Neural cell (in vitro differentiated cells): Measurements from ENCODE around the gene LRMDA.

Source experiments
- CTCF ChIP-seq: fragments of 450-650 bp; IDR thresholded peaks from 2 replicates; pipeline ENCODE4 v1.5.1; 2014; ENCODE audit warnings: antibody characterized with exemption, mild to moderate bottlenecking, moderate library complexity; ENCODE audit not compliant: poor library complexity, severe bottlenecking
- EP300 ChIP-seq: fragments of 450-650 bp; conservative IDR thresholded peaks from 2 replicates; pipeline ENCODE4 v1.6.1; 2014; ENCODE audit warnings: antibody characterized with exemption, mild to moderate bottlenecking, moderate library complexity; ENCODE audit not compliant: poor library complexity, severe bottlenecking
- EZH2 ChIP-seq: fragments of 200-600, 300-800 bp; shearing (Covaris generic), sonication (generic); IDR thresholded peaks from 2 replicates; pipeline ENCODE4 v1.6.1; 2014; ENCODE audit warnings: antibody characterized with exemption, low read length, borderline replicate concordance, mild to moderate bottlenecking; ENCODE audit not compliant: insufficient read depth, poor library complexity, severe bottlenecking
- TAF1 ChIP-seq: IDR thresholded peaks from 2 replicates; pipeline ENCODE4 v1.6.1; 2012; ENCODE audit warnings: low read depth

DNA sequence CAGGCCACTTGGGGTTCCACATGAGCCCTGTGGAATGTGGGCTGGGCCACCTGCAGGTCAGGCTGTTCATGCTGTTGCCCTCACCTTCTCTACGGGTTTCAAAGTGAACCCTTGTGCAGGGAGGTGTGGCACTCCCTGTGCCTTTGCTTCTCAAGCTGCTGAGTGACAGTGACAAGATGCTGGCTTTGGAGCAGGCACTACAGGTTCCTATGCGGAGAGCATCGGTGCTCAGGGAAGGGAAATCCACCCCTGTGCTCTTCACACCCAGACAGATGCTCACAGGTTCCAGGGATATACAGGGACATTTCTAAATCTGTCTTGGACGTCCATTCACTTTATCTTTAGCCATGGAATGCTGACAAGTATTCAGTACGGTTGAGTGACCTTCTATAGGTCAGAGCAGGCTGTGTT is 1005.0 kb downstream of the LRMDA start:
- TF ChIP-seq TAF1 = no peak
- no peak for TF ChIP-seq EP300
- no peak for TF ChIP-seq CTCF
- no peak for TF ChIP-seq EZH2
